ENCODE measurements around the gene MGA.

MGA gene

DNA sequence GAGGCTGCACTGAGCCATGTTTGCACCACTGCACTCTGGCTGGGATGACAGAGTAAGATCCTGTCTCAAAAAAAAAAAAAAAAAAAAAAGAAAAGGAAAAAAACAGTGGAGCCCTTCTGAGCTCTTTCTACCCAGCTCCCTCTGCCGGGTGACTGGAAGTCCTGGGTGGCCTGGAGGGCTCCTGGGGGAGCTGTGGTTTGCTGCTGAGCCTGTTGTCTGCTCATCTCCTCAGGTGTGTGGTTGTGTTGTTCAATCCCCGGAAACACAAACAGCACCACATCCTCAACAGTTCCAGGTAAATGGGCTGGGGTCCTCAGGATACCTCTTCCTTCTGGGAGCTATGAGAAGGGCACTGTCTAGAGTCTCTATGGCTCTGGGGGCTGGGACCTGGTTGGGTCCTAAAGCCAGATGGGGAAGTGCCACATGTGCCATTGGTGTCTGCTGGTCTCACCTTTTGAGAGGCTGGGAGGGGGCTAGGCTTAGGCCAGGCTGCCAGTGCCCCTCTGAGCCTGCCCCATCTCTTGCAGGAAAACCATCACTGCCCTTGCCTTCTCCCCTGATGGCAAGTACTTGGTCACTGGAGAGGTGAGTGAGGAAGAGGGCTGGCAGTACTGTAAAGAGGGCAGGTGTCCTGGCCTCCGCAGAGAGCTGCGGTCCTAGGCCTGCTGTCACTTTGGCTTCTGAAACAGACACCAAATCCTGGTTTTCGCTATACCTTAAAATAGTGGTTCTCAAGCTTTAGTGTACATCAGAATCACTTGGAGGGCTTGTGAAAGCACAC lies 150.6 kb downstream of the MGA start:
- DNase-seq: no peak

DNA sequence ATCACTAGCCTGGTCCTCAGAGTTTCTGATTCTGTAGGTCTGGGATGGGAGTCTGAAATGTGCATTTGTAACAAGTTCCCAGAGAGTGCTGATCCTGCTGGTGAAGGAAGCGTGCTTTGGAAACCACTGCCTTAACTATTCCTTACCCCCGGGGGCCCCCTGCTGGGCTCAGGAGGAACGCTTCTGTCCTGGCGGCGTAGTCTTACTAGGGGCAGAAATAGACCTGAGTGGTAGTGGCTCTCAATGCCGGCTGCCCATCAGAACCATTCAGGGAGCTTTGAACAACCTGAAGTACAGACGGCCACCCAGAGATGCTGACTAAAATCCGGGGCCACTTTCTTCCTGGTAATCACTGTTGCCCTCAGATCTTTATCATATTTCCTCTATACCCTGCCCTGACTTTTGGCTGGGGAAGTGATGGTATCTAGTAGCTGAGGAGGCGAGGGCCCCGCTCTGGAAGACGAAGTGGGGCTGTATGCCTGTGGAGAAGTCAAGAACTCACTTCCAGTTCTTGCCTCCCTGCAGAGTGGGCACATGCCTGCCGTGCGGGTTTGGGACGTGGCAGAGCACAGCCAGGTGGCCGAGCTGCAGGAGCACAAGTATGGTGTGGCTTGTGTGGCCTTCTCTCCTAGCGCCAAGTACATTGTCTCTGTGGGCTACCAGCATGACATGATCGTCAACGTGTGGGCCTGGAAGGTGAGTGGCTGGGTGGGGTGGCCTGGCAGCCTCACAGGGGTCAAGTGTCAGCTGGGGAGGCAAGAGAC lies 151.4 kb downstream of the MGA start:
- DNase-seq: peak; percentile 75

DNA sequence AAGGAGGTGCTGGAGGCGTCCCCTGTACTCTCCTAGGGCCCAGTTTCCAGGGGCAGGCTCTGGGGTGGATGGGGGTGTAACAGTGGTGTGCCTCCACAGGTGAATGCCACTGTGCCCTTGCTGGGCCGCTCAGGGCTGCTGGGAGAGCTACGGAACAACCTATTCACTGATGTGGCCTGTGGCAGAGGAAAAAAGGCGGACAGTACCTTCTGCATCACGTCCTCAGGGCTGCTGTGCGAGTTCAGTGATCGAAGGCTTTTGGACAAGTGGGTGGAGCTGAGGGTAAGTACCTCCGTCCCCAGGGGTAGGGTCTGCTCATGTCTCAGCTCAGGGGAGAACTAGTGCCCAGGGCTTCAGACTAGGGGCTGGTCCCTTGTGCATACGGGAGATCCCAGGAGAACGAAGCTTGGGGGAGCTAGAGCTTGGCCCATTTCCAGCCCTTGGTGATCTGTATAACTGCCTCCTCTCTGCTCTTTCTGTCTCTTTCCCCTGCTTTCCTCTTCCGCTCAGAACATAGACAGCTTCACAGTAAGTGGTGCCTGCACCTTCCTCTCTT lies 152.7 kb downstream of the MGA start:
- no peak for DNase-seq

DNA sequence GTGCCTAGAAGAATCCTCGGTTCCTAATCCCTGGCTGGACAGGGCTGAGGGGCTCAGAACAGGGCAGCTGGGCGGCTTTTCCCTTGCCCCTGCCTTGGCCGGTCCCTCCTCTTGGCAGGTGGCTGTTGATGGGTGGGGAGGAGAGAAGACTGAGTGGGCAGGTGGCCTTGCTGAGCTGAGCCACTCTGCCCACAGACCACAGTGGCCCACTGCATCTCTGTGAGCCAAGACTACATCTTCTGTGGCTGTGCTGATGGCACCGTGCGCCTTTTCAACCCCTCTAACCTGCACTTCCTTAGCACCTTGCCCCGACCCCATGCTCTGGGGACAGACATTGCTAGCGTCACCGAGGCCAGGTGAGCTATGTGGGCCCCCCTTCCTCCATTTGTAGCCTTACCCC lies 153.2 kb downstream of the MGA start:
- DNase-seq: no peak

DNA sequence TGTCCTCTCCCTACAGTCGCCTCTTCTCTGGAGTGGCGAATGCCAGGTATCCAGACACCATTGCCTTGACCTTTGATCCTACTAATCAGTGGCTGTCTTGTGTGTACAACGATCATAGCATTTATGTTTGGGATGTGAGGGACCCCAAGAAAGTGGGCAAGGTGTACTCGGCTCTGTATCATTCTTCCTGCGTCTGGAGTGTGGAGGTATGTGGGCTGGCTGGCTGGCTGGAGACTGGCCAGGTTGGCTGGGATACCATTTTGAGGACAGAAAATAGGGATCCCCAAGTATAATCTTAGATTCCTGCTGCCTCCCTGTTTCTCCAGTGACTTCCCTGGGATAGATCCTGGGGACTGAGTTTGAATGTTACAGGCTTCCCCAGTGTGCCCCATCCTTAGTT lies 154.3 kb downstream of the MGA start:
- no peak for DNase-seq

DNA sequence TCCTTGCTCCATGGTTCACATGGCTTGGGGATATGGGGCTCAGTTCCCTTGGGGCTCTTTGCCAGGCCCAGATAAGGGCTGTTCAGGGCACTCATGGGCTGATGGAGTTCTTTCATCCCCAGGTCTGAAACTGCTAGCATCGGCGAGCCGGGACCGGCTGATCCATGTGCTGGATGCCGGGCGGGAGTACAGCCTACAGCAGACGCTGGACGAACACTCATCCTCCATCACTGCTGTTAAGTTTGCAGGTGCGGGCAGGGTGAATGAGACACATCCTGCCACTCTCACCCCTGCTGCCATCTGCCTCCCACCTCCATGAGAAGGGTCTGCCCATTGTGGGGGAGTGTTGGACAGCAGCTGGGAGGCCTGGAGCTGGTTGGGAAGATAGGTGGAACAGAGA lies 156.6 kb downstream of the MGA start:
- DNase-seq: no peak

DNA sequence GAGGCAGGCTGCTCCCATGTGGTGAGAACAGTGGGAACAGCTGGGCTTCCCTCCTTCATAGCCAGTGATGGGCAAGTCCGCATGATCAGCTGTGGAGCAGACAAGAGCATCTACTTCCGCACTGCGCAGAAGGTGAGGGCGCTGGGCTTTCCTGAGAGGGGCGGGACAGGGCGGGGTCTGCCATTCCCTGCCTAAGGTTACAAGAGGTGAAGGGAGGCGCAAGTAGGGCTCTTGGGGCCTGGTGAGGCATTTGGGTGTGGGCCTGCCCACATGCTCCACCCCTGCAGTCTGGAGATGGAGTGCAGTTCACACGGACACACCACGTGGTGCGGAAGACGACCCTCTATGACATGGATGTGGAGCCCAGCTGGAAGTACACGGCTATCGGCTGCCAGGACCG lies 157.1 kb downstream of the MGA start:
- no peak for DNase-seq

DNA sequence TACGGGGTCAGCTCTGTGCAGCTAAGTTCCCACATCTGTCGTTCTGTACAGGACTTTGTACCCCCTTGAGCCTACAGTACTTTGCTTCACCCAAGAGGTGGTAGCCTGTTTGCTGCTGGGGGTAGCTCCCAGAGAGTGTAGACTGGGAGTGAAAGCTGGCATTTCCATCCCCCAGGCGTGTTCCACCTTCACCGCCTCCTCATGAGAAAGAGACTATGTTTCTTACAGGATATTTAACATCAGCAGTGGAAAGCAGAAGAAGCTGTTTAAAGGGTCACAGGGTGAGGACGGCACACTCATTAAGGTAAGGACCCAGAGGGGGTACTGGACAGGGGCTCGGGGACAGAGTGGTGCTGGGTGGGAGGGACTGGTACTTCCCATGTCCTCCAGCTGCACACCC lies 157.6 kb downstream of the MGA start:
- no peak for DNase-seq

DNA sequence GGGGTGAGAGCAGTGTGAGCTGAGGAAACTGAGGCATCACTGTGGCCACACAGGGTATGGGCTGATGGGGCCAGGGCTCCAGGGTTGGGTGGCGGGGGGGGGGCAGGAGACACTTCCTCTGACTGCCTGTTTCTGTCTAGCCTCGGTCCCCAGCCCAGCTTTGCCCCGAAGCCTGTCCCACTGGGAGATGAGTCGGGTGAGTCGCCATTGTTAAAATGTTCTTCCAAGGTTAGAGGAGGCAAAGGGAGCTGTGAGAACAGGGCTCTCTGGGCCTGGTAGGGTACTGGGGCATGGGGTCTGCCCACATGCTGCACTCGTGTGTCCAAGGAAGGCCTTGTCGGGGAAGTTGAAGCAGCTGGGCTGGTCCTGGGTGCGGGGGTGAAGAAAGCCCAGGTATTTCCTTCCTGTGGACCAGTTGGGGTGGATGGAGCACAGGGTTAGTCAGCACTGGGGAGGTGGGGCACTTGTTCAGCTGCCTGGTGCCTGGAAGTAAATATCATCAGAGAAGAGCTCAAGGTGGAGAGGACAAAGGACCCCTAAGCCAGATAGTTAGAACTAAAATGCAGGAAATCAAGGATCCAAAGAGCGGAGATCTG lies 159.3 kb downstream of the MGA start:
- peak; percentile 15 for DNase-seq

DNA sequence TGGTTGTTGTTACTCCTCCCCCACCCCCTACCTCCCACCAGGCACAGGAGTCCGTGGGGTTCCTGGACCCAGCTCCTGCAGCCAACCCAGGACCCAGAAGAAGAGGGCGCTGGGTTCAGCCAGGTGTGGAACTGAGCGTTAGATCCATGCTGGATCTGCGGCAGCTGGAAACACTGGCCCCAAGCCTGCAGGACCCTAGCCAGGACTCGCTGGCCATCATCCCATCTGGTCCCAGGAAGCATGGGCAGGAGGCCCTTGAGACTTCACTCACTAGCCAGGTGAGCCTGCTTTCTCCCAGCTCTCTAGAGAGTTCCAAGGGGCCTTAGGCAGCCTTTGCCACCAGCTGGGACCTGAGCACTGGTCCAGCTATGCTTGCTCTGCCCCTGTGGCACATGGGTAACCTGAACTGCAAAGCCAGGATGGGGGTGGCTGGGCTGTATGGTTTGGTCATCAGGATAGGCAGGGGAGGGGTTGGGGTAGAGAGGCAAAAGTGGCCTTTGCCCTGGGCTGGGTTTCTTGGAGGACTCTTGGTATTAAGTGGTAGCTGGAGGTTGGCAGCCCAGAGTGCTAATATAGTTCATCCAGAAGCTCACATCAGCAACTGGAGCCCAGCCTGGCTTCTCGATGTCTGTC lies 160.7 kb downstream of the MGA start:
- DNase-seq: no peak

DNA sequence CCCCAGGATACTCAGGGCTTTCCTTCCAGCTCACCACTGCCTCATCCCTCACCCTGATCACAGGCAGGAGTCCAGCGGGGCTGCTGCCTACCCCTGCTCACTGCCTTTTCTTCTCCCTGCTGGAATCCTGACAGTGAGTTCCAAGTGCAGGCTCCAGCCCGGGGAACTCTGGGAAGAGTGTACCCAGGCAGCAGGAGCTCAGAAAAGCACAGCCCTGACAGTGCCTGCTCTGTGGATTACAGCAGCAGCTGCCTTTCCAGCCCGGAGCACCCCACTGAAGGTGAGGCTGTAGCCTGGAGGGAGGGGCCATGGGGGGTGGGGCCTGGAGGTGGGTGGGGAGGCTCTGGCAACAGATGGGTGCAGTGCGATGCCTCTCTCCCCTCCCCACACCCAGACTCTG lies 161.6 kb downstream of the MGA start:
- DNase-seq: no peak

DNA sequence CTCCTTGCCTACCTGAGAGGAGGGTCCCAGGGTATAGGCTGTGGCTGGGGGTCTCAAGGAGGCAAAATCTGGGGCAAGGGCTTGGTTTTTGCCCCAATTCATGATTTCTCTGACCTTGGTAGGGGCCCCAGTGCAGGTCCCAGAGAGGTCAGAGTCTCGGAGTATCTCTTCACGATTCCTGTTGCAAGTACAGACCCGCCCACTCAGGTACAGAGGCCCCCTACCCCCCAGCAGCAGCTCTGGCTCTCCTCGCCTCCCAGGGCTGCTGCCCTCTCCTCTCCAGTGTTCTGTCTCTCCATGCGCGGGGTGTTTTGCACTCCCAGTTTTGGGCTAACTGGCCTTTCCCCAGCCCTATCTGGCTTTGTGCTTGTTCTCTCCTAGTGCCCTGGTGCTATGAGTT lies 162.3 kb downstream of the MGA start:
- no peak for DNase-seq

Data from fibroblast of skin of right quadriceps (primary cell).